IPS-15b (cell line): Measurements from ENCODE around the gene CDC45.

Experiments used
- H3K27me3 ChIP-seq: one replicate; pipeline ENCODE4 v1.6.1; 2013; ENCODE audit warnings: low read length; ENCODE audit not compliant: control insufficient read depth, insufficient read depth
- H3K36me3 ChIP-seq: one replicate; pipeline ENCODE4 v1.6.1; 2013; ENCODE audit warnings: low read length; ENCODE audit not compliant: control insufficient read depth, insufficient read depth
- H3K4me1 ChIP-seq: one replicate; pipeline ENCODE4 v1.6.1; 2013; ENCODE audit warnings: mild to moderate bottlenecking, low read length; ENCODE audit not compliant: control insufficient read depth, insufficient read depth
- H3K4me3 ChIP-seq: one replicate; pipeline ENCODE4 v1.5.1; 2013; ENCODE audit warnings: low read depth, low read length
- H3K9ac ChIP-seq: one replicate; pipeline ENCODE4 v1.6.1; 2013; ENCODE audit warnings: low read depth, mild to moderate bottlenecking, low read length
- H3K9me3 ChIP-seq: one replicate; pipeline ENCODE4 v1.6.1; 2013; ENCODE audit warnings: mild to moderate bottlenecking, low read length; ENCODE audit not compliant: control insufficient read depth, insufficient read depth

The CDC45 gene

GRCh38 chr22:19514831-19515565, 35.3 kb downstream of the CDC45 start:
- Histone ChIP-seq H3K27me3 (no peaks in the 10 kb centered on the region), H3K4me3 (no peak overlapping the region), H3K9ac (no peak overlapping the region), H3K9me3 (no peaks in the 10 kb centered on the region), H3K36me3 (peaks cover 27% of the 10 kb centered on the region), H3K4me1 (no peaks in the 10 kb centered on the region)

DNA sequence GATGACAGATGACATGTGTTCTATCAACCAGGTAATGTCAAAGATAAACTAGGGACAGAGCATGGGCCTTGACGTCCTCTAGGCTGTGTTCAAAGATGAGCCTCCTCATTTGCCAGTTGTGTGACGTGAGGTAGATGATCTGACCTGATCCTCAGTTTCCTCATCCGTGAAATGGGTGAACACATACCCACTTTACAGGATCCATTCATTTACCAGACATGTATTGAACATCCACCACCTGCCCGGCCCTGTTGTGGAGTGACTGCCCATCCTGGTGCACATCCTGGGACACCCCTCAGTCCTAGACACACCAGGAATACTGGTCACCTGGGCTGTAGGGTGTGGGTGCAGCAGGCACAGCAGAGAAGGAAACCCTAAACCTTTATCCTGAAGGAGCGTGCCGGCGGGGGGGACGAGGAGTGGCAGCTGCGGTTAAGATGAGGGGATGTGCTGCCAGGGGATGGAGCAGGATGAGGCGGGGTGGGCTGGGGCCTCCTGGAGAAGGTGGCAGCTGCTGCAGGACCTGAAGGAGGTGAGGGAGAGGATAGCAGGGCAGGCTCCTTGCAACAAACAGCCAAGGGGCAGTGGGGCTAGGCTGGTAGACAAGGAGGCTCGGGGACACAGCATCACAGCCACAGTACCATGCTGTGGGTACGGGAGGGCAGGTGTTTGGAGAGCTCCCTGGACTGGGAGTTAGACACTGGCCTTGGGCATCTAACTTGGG, 36.1 kb downstream of the CDC45 start:
- H3K9ac ChIP-seq, result no peak overlapping the region
- H3K4me3 ChIP-seq, result no peak overlapping the region
- peaks cover 27% of the 10 kb centered on the region for H3K36me3 ChIP-seq
- H3K4me1 ChIP-seq, result no peaks in the 10 kb centered on the region
- no peaks in the 10 kb centered on the region for H3K27me3 ChIP-seq
- no peaks in the 10 kb centered on the region for H3K9me3 ChIP-seq

- Histone ChIP-seq H3K4me3 (no peak overlapping the region), H3K4me1 (no peaks in the 10 kb centered on the region), H3K27me3 (no peaks in the 10 kb centered on the region), H3K9me3 (no peaks in the 10 kb centered on the region), H3K9ac (no peak overlapping the region), H3K36me3 (peaks cover 30% of the 10 kb centered on the region)
These were observed 36.9 kb downstream of the CDC45 start for GRCh38 chr22:19516378-19517170.

DNA sequence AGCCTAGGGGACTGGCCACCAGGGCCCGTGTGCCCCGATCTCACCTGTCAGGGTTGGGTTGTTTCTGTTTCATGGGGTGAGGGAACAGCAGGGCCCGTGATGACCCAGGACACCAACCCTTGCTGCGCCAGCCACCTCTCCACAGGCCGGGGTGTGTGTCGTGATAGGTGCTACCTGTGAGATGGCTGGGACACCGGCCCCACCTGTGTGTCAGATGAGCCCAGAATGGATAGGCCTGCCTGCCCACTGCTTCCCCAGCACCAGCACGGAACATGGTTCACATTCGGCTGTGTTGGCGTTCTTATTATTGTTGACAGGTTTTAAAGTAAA, 37.4 kb downstream of the CDC45 start:
- no peak overlapping the region for H3K9ac ChIP-seq
- peaks cover 3% of the 10 kb centered on the region for H3K27me3 ChIP-seq
- H3K4me1 ChIP-seq, result peaks cover 2% of the 10 kb centered on the region
- peaks cover 30% of the 10 kb centered on the region for H3K36me3 ChIP-seq
- no peaks in the 10 kb centered on the region for H3K9me3 ChIP-seq
- H3K4me3 ChIP-seq, result no peak overlapping the region

DNA sequence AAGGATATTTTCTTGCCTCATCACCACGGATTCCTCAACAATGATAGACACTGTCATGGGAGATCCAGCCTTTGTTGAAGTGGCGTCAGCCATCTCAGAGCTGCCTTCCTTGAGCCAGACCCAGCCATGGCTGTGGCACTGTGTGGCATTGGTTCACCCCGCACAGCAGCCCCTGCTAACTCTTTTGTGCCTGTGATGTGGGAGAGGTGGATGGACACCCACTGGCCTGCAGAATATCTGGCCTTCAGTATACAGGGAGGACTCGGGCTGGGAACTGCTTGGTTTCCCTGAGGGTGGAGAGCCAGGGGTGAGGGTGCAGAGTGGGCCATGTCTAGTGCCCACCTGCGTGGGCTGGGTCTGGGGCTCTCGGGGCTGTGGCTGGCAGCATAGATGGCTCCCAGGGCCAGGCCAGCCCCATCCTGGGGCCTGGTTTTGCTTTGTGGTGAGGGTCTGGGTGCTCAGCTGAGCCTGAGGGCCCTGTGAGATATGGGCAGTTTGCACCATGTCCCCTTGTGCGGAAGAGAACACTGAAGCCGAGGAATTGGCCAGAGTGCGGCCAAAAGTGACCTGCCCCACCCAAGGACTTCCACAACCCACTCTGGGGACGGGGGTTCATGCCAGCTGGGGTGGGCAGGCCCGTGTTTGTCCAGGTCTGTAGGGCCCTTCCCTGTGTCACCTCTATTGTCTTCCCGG, 38.3 kb downstream of the CDC45 start:
- Histone ChIP-seq H3K4me1 (peaks cover 4% of the 10 kb centered on the region), H3K4me3 (no peak overlapping the region), H3K9ac (no peak overlapping the region), H3K36me3 (peaks cover 30% of the 10 kb centered on the region), H3K9me3 (no peaks in the 10 kb centered on the region), H3K27me3 (peaks cover 10% of the 10 kb centered on the region)

GRCh38 chr22:19518635-19519034, 38.9 kb downstream of the CDC45 start:
- Histone ChIP-seq H3K4me3 (no peak overlapping the region), H3K4me1 (peaks cover 4% of the 10 kb centered on the region), H3K9me3 (no peaks in the 10 kb centered on the region), H3K9ac (no peak overlapping the region), H3K36me3 (peaks cover 30% of the 10 kb centered on the region), H3K27me3 (peaks cover 13% of the 10 kb centered on the region)

GRCh38 chr22:19519041-19519926, 39.6 kb downstream of the CDC45 start:
- H3K9ac ChIP-seq, result no peak overlapping the region
- H3K9me3 ChIP-seq, result no peaks in the 10 kb centered on the region
- peaks cover 17% of the 10 kb centered on the region for H3K27me3 ChIP-seq
- H3K4me1 ChIP-seq, result peaks cover 4% of the 10 kb centered on the region
- peaks cover 30% of the 10 kb centered on the region for H3K36me3 ChIP-seq
- no peak overlapping the region for H3K4me3 ChIP-seq

DNA sequence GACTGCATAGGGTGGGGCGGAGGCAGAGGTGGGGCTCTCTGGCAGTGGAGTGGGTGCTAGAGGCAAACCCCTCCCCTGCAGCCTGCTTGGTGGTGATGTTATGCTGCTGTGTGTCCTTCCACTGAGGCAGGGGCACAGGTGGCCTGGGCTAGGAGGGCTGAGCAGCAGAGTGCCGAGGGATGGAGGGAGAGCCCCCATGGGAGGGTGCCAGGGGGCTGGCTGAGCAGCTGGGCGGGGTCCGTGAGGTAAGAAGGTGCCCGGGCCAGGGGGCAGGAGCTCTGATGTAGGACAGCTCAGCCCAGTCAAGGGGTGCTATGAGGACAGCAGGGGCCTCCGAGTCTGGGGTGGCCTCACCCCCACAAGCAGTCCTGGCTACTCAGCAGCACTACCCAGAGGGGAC, 40.3 kb downstream of the CDC45 start:
- peaks cover 4% of the 10 kb centered on the region for H3K4me1 ChIP-seq
- no peak overlapping the region for H3K9ac ChIP-seq
- H3K27me3 ChIP-seq, result peaks cover 20% of the 10 kb centered on the region
- H3K36me3 ChIP-seq, result peaks cover 24% of the 10 kb centered on the region
- no peaks in the 10 kb centered on the region for H3K9me3 ChIP-seq
- H3K4me3 ChIP-seq, result no peak overlapping the region

DNA sequence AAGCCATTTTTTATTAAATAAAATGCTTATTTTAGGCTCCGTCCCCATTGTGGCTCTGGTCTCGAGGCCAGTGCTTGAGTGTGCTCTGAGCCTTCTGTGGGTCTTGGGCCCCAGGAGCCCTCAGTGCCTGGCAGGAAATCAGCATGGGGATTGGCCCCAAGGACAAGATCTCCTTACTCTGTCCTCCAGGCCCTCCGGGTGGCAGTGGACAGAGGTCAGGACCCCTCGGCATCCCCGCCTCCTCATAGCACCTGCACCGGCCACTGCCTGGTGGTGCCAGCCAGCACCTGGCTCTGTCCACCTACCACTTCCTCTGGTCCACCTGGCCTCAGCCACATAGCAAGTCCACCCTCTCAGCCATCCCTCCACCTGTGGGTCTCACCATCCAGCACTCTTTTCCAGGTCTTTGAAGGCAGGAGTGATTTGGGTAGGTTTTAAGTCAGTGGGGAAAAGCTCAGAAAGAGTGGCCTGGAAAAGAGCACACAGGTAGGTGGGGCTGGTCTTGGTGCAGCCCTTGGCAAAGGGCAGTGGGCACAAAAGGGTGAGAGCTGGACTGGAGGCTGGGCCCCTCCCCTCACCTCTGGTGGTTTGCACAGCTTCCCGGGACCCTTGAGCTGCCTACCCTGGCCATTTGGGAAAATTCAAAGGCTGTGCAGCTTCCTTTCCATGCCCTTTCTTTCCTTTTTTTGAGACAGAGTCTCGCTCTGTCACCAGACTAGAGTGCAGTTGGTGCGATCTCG, 41.0 kb downstream of the CDC45 start:
- no peaks in the 10 kb centered on the region for H3K9me3 ChIP-seq
- H3K4me1 ChIP-seq, result peaks cover 4% of the 10 kb centered on the region
- no peak overlapping the region for H3K4me3 ChIP-seq
- H3K9ac ChIP-seq, result no peak overlapping the region
- peaks cover 16% of the 10 kb centered on the region for H3K36me3 ChIP-seq
- peaks cover 24% of the 10 kb centered on the region for H3K27me3 ChIP-seq

GRCh38 chr22:19522190-19522880, 42.6 kb downstream of the CDC45 start:
- Histone ChIP-seq H3K4me3 (peak overlapping the region; percentile 66), H3K9me3 (no peaks in the 10 kb centered on the region), H3K27me3 (peaks cover 24% of the 10 kb centered on the region), H3K9ac (no peak overlapping the region), H3K36me3 (peaks cover 4% of the 10 kb centered on the region), H3K4me1 (peaks cover 4% of the 10 kb centered on the region)
